Colonic mucosa (tissue), 4 donors: ENCODE data around the gene B2M. TPM values are rescaled to one million over a fixed set of nuclear protein-coding genes. Genes with fewer than 3 reads are reported as not detected.

Source experiments
- DNase-seq: peaks from one replicate; pipeline ENCODE4 v3.0.0-alpha.2; 2020
- H3K27ac ChIP-seq: fragments of 200-600 bp; one replicate; pipeline ENCODE4 v1.8.0; 2021
- H3K27me3 ChIP-seq: fragments of 200-600 bp; one replicate; pipeline ENCODE4 v1.8.0; 2021
- H3K36me3 ChIP-seq: fragments of 200-600 bp; one replicate; pipeline ENCODE4 v1.8.0; 2021
- H3K4me1 ChIP-seq: fragments of 200-600 bp; one replicate; pipeline ENCODE4 v1.8.0; 2021; ENCODE audit warnings: mild to moderate bottlenecking
- H3K4me3 ChIP-seq: fragments of 200-600 bp; one replicate; pipeline ENCODE4 v1.8.0; 2021
- H3K9ac ChIP-seq, 2 donors: one replicate each; pipeline ENCODE4 v1.7.0; 2013; ENCODE audit warnings: control low read depth in 2 of 2, low read depth in 2 of 2, low read length in 2 of 2
- H3K9me3 ChIP-seq: fragments of 200-600 bp; one replicate; pipeline ENCODE4 v1.8.0; 2021
- intact Hi-C: fragments of 100-400 bp; cut with DNase I; formaldehyde crosslinking; loops from one replicate; pipeline ENCODE4 v1.14.1; 2022
- total RNA-seq, 2 donors: library from RNA; stranded (reverse); fragmentation: NEBNext Ultra II Directional in 1 of 2; extraction: Animal tissue kit (Norgen Biotek cat#: 25700) in 1 of 2; gene quantifications; one replicate each; pipeline ENCODE4 v1.2.1, GENCODE V29; 2021
- TF ChIP-seq, protein P1 (sequence below): fragments of 200-600 bp; IDR thresholded peaks from one replicate; pipeline ENCODE4 v1.8.0; 2022; ENCODE audit warnings: antibody characterized with exemption, mild to moderate bottlenecking
- donor health status: healthy.
- donor health status: DM: no; HTN: no; CAD: no.
- donor health status: DM: no; HTN: no; CAD: no.

The B2M gene
- total RNA-seq, 2 donors from 2014 or later: 1,783 to 5,339 TPM

GRCh38 chr15:44763848-44764247 lies 52.5 kb downstream of the B2M start:
- Histone ChIP-seq H3K36me3 (no peaks in the 10 kb centered on the region), H3K4me1 (no peaks in the 10 kb centered on the region), H3K9ac (no peak overlapping the region), H3K27me3 (no peaks in the 10 kb centered on the region), H3K4me3 (no peak overlapping the region), H3K9me3 (no peaks in the 10 kb centered on the region), H3K27ac (no peak overlapping the region)
- TF ChIP-seq, protein P1, sequence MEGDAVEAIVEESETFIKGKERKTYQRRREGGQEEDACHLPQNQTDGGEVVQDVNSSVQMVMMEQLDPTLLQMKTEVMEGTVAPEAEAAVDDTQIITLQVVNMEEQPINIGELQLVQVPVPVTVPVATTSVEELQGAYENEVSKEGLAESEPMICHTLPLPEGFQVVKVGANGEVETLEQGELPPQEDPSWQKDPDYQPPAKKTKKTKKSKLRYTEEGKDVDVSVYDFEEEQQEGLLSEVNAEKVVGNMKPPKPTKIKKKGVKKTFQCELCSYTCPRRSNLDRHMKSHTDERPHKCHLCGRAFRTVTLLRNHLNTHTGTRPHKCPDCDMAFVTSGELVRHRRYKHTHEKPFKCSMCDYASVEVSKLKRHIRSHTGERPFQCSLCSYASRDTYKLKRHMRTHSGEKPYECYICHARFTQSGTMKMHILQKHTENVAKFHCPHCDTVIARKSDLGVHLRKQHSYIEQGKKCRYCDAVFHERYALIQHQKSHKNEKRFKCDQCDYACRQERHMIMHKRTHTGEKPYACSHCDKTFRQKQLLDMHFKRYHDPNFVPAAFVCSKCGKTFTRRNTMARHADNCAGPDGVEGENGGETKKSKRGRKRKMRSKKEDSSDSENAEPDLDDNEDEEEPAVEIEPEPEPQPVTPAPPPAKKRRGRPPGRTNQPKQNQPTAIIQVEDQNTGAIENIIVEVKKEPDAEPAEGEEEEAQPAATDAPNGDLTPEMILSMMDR: no peak
- intact Hi-C loops: no loop called here
- DNase-seq: no peak

- Histone ChIP-seq H3K27me3 (no peaks in the 10 kb centered on the region), H3K36me3 (no peaks in the 10 kb centered on the region), H3K9me3 (no peaks in the 10 kb centered on the region), H3K4me3 (no peak overlapping the region), H3K9ac (no peak overlapping the region), H3K27ac (no peak overlapping the region), H3K4me1 (no peaks in the 10 kb centered on the region)
- TF ChIP-seq, protein P1: no peak
- no peak for DNase-seq
- intact Hi-C loops: no loop called here
Measured at GRCh38 chr15:44765036-44765435, 53.7 kb downstream of the B2M start.

Other genes with a start within 250 kb of the B2M start
- gene EIF3J, start 174.4 kb upstream of the B2M start, total RNA-seq: 10 to 100 TPM; 64.5 to 80.5 TPM
- 10 to 100 TPM; 79.3 to 95.3 TPM for gene SPG11, start 47.9 kb upstream of the B2M start, total RNA-seq
- gene PATL2, start 194 bp upstream of the B2M start, total RNA-seq: 1 to 10 TPM; 1.2 to 2.6 TPM
- 10 to 100 TPM; 17.1 to 23.3 TPM for gene TRIM69, start 25.0 kb downstream of the B2M start, total RNA-seq
- not detected for gene TERB2, start 245.2 kb downstream of the B2M start, total RNA-seq